ENCODE results near the gene DUSP1. TPM values are rescaled to one million over a fixed set of nuclear protein-coding genes. Genes with fewer than 3 reads are reported as not detected.

The DUSP1 gene
- total and polyA plus RNA-seq, 10 of the 15 experiments (the other 5 are each of a cell fraction or from before 2014, with no cell fraction given): 1.4 to 6.2 (median 3.9) TPM

GRCh38 chr5:172730981-172731679 lies 39.9 kb downstream of the DUSP1 start (continued):
- TF ChIP-seq CUX1 (IDR thresholded peaks at IDR 0.05; ENCODE audit: insufficient replicate concordance, low read depth, low read length) (no peak), STAT1 (conservative IDR thresholded peaks at IDR 0.05) (no peak), SPI1 (IDR thresholded peaks at IDR 0.05; ENCODE audit: borderline replicate concordance, insufficient read depth, low read depth, low read length) (no peak), TBL1XR1 (IDR thresholded peaks at IDR 0.05; ENCODE audit: low read depth, low read length) (no peak), ZNF207 (IDR thresholded peaks at IDR 0.05; ENCODE audit: borderline replicate concordance) (no peak)
- TF ChIP-seq, protein P1, sequence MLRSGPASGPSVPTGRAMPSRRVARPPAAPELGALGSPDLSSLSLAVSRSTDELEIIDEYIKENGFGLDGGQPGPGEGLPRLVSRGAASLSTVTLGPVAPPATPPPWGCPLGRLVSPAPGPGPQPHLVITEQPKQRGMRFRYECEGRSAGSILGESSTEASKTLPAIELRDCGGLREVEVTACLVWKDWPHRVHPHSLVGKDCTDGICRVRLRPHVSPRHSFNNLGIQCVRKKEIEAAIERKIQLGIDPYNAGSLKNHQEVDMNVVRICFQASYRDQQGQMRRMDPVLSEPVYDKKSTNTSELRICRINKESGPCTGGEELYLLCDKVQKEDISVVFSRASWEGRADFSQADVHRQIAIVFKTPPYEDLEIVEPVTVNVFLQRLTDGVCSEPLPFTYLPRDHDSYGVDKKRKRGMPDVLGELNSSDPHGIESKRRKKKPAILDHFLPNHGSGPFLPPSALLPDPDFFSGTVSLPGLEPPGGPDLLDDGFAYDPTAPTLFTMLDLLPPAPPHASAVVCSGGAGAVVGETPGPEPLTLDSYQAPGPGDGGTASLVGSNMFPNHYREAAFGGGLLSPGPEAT (IDR thresholded peaks at IDR 0.05; ENCODE audit: low read depth): no peak

Data from GM12878 (cell line).